Astrocyte (in vitro differentiated cells and primary cell): ENCODE measurements around the gene CTH. TPM values are rescaled to one million over a fixed set of nuclear protein-coding genes. Genes with fewer than 3 reads are reported as not detected.
A peak's percentile ranks its signal among the peaks of the same experiment; 100 is the strongest.
"Not testable (repeated sequence)": the region's sequence is repeated elsewhere in the genome, so short reads cannot be mapped to it uniquely, and the experiment has no call there.

Experiments
- DNase-seq: peaks from one replicate; pipeline ENCODE4 v3.0.0-alpha.2; 2010; ENCODE audit warnings: low read depth
- FAIRE-seq: peaks from 2 replicates; lab custom pipeline; 2011; peaks lifted over from hg19 to GRCh38; lab: Jason Lieb, UNC
- H2AFZ ChIP-seq: 2 replicates; pipeline ENCODE4 v1.6.0; 2012; ENCODE audit warnings: low read depth, low read length, inconsistent platforms
- H3K27ac ChIP-seq: 2 replicates; pipeline ENCODE4 v1.5.1; 2011; ENCODE audit warnings: low read depth, low read length, inconsistent platforms
- H3K27me3 ChIP-seq: 2 replicates; pipeline ENCODE4 v1.6.0; 2011; ENCODE audit warnings: low read length, inconsistent platforms; ENCODE audit not compliant: insufficient read depth
- H3K36me3 ChIP-seq: 2 replicates; pipeline ENCODE4 v1.5.1; 2011; ENCODE audit warnings: low read length, inconsistent platforms; ENCODE audit not compliant: insufficient read depth
- H3K4me1 ChIP-seq: 2 replicates; pipeline ENCODE4 v1.5.1; 2011; ENCODE audit warnings: low read length, inconsistent platforms; ENCODE audit not compliant: insufficient read depth
- H3K4me2 ChIP-seq: 2 replicates; pipeline ENCODE4 v1.6.0; 2012; ENCODE audit warnings: low read length, inconsistent platforms
- H3K4me3 ChIP-seq: 2 replicates; pipeline ENCODE4 v1.5.1; 2011; ENCODE audit warnings: low read depth, mild to moderate bottlenecking, low read length, inconsistent platforms; ENCODE audit not compliant: insufficient read depth
- H3K79me2 ChIP-seq: 2 replicates; pipeline ENCODE4 v1.6.0; 2012; ENCODE audit warnings: mild to moderate bottlenecking, low read length, inconsistent platforms; ENCODE audit not compliant: insufficient read depth
- H3K9ac ChIP-seq: 2 replicates; pipeline ENCODE4 v1.6.0; 2012; ENCODE audit warnings: mild to moderate bottlenecking, low read length, inconsistent platforms
- H3K9me3 ChIP-seq: 2 replicates; pipeline ENCODE4 v1.5.1; 2012; ENCODE audit warnings: low read depth, mild to moderate bottlenecking, low read length, inconsistent platforms; ENCODE audit not compliant: insufficient read depth
- H4K20me1 ChIP-seq: 2 replicates; pipeline ENCODE4 v1.6.0; 2012; ENCODE audit warnings: low read length, inconsistent platforms; ENCODE audit not compliant: insufficient read depth
- H3K27ac Mint-ChIP-seq: one replicate; pipeline ENCODE4 v1.8.0; 2021; ENCODE audit warnings: mild to moderate bottlenecking, mixed read lengths; ENCODE audit not compliant: unreplicated experiment
- H3K27me3 Mint-ChIP-seq: one replicate; pipeline ENCODE4 v1.8.0; 2021; ENCODE audit warnings: low read depth, mixed read lengths; ENCODE audit not compliant: unreplicated experiment
- H3K36me3 Mint-ChIP-seq: one replicate; pipeline ENCODE4 v1.8.0; 2021; ENCODE audit warnings: low read depth, mixed read lengths; ENCODE audit not compliant: unreplicated experiment
- H3K4me1 Mint-ChIP-seq: one replicate; pipeline ENCODE4 v1.8.0; 2021; ENCODE audit warnings: low read depth, mixed read lengths; ENCODE audit not compliant: unreplicated experiment
- H3K4me3 Mint-ChIP-seq: one replicate; pipeline ENCODE4 v1.8.0; 2021; ENCODE audit warnings: mild to moderate bottlenecking, moderate library complexity, mixed read lengths; ENCODE audit not compliant: unreplicated experiment
- H3K9me3 Mint-ChIP-seq: one replicate; pipeline ENCODE4 v1.8.0; 2021; ENCODE audit warnings: mild to moderate bottlenecking, mixed read lengths; ENCODE audit not compliant: unreplicated experiment
- EZH2 ChIP-seq: IDR thresholded peaks from 2 replicates; pipeline ENCODE4 v1.6.1; 2012; ENCODE audit warnings: mild to moderate bottlenecking, low read length, inconsistent platforms; ENCODE audit not compliant: insufficient read depth
- total RNA-seq: library from RNA; stranded (reverse); gene quantifications from 2 replicates; pipeline ENCODE4 v1.2.1, GENCODE V29; 2021
- TF ChIP-seq, protein P1 (sequence below): IDR thresholded peaks from 2 replicates; pipeline ENCODE4 v1.5.1; 2011; ENCODE audit warnings: low read depth, mild to moderate bottlenecking, inconsistent platforms, low read length, moderate library complexity; ENCODE audit not compliant: insufficient read depth

CTH gene
- total RNA-seq, 1 donor from 2014 or later = 23.7 TPM

DNA sequence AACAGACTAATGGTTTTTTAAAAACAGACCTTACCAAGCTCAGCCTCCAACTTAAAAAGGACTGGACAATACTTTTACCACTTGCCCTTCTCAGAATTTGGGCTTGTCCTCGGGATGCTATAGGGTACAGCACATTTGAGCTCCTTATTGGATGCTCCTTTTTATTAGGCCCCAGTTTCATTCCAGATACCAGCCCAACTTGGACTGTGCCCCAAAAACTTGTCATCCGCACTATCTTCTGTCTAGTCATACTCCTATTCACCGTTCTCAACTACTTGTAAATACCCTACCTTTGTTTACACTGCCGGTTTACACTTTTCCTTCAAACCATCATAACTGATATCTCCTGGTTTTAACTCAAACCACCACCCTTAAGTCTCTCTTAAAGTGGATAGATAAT lies 38.6 kb upstream of the CTH start:
- H3K79me2 ChIP-seq = no peaks in the 10 kb centered on the region
- no peaks in the 10 kb centered on the region for H3K27me3 ChIP-seq
- Mint-ChIP-seq H3K27ac (no peak overlapping the region), H3K4me1 (peaks cover 12% of the 10 kb centered on the region), H3K27me3 (no peaks in the 10 kb centered on the region), H3K36me3 (peaks cover 6% of the 10 kb centered on the region), H3K4me3 (no peak overlapping the region), H3K9me3 (no peaks in the 10 kb centered on the region)
- H3K9ac ChIP-seq = no peak overlapping the region
- no peak for DNase-seq
- no peaks in the 10 kb centered on the region for H3K9me3 ChIP-seq
- H3K4me1 ChIP-seq = no peaks in the 10 kb centered on the region
- FAIRE-seq = no peak
- H3K27ac ChIP-seq = no peak overlapping the region
- TF ChIP-seq, protein P1, sequence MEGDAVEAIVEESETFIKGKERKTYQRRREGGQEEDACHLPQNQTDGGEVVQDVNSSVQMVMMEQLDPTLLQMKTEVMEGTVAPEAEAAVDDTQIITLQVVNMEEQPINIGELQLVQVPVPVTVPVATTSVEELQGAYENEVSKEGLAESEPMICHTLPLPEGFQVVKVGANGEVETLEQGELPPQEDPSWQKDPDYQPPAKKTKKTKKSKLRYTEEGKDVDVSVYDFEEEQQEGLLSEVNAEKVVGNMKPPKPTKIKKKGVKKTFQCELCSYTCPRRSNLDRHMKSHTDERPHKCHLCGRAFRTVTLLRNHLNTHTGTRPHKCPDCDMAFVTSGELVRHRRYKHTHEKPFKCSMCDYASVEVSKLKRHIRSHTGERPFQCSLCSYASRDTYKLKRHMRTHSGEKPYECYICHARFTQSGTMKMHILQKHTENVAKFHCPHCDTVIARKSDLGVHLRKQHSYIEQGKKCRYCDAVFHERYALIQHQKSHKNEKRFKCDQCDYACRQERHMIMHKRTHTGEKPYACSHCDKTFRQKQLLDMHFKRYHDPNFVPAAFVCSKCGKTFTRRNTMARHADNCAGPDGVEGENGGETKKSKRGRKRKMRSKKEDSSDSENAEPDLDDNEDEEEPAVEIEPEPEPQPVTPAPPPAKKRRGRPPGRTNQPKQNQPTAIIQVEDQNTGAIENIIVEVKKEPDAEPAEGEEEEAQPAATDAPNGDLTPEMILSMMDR = no peak
- TF ChIP-seq EZH2 = no peak
- no peak overlapping the region for H3K4me3 ChIP-seq
- no peaks in the 10 kb centered on the region for H4K20me1 ChIP-seq
- no peaks in the 10 kb centered on the region for H3K36me3 ChIP-seq
- H2AFZ ChIP-seq = no peak overlapping the region
- H3K4me2 ChIP-seq = no peak overlapping the region

DNA sequence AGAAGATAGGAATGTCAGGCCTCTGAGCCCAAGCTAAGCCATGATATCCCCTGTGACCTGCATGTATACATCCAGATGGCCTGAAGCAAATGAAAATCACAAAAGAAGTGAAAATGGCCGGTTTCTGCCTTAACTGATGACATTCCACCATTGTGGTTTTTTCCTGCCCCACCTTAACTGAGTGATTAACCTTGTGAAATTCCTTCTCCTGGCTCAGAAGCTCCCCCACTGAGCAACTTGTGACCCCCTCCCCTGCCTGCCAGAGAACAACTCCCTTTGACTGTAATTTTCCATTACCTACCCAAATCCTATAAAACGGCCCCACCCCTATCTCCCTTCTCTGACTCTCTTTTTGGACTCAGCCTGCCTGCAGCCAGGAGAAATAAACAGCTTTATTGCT lies 37.5 kb upstream of the CTH start:
- peak; percentile 19 for DNase-seq
- H4K20me1 ChIP-seq = not testable (repeated sequence)
- peak overlapping the region; percentile 83 for H3K27ac Mint-ChIP-seq

DNA sequence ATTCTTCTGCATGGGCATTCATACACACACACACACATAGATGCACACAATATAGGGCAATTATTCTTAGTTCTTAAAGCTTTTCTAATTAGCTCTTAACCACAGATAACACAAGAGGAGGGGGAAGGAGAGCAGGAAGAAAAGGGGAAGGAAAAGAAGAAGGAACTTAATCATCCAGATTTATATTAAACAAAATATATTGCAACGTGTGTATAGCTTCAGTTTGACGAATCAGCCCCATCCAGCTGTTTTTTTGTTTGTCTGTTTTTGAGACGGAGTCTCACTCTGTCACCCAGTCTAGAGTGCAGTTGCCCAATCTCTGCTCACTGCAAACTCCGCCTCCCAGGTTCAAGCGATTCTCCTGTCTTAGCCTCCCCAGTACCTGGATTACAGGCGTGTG lies 34.9 kb upstream of the CTH start:
- TF ChIP-seq, protein P1 = no peak
- TF ChIP-seq EZH2 = no peak

More for the DNA sequence above, 37.5 kb upstream of the CTH start:
- peaks cover 12% of the 10 kb centered on the region for H3K4me1 Mint-ChIP-seq
- H3K79me2 ChIP-seq, H3K4me3 ChIP-seq, FAIRE-seq, H3K36me3 ChIP-seq, H3K36me3 Mint-ChIP-seq, H3K9ac ChIP-seq, H3K27ac ChIP-seq, H2AFZ ChIP-seq, H3K27me3 Mint-ChIP-seq, H3K4me2 ChIP-seq, H3K9me3 Mint-ChIP-seq, H3K4me1 ChIP-seq, H3K27me3 ChIP-seq, H3K9me3 ChIP-seq, H3K4me3 Mint-ChIP-seq: not testable (repeated sequence)

More for the DNA sequence above, 34.9 kb upstream of the CTH start:
- Histone ChIP-seq H4K20me1 (no peaks in the 10 kb centered on the region), H3K4me1 (no peaks in the 10 kb centered on the region), H3K27ac (no peak overlapping the region), H2AFZ (no peak overlapping the region), H3K4me3 (no peak overlapping the region), H3K36me3 (no peaks in the 10 kb centered on the region), H3K9ac (no peak overlapping the region), H3K79me2 (no peaks in the 10 kb centered on the region), H3K9me3 (no peaks in the 10 kb centered on the region), H3K27me3 (no peaks in the 10 kb centered on the region), H3K4me2 (no peak overlapping the region)
- Mint-ChIP-seq H3K4me3 (no peak overlapping the region), H3K9me3 (no peaks in the 10 kb centered on the region), H3K4me1 (peaks cover 12% of the 10 kb centered on the region), H3K27me3 (no peaks in the 10 kb centered on the region), H3K36me3 (no peaks in the 10 kb centered on the region), H3K27ac (no peak overlapping the region)
- no peak for FAIRE-seq
- no peak for DNase-seq
